AG09309 (cell line): ENCODE results near the gene TNK1.
A peak's percentile ranks its signal among the peaks of the same experiment; 100 is the strongest.

Experiments used
- DNase-seq: peaks from one replicate; pipeline ENCODE4 v3.0.0-alpha.2; 2010; ENCODE audit warnings: low read depth
- H3K4me3 ChIP-seq: 2 replicates; pipeline ENCODE4 v1.5.1; 2011; ENCODE audit warnings: mild to moderate bottlenecking, low read depth, low read length, moderate library complexity; ENCODE audit not compliant: control insufficient read depth
- TF ChIP-seq, protein P1 (sequence below): IDR thresholded peaks from 2 replicates; pipeline ENCODE4 v1.5.1; 2011; ENCODE audit warnings: mild to moderate bottlenecking, low read depth, low read length, inconsistent platforms; ENCODE audit not compliant: insufficient read depth, control insufficient read depth; ENCODE audit errors: missing control alignments

TNK1 gene

DNA sequence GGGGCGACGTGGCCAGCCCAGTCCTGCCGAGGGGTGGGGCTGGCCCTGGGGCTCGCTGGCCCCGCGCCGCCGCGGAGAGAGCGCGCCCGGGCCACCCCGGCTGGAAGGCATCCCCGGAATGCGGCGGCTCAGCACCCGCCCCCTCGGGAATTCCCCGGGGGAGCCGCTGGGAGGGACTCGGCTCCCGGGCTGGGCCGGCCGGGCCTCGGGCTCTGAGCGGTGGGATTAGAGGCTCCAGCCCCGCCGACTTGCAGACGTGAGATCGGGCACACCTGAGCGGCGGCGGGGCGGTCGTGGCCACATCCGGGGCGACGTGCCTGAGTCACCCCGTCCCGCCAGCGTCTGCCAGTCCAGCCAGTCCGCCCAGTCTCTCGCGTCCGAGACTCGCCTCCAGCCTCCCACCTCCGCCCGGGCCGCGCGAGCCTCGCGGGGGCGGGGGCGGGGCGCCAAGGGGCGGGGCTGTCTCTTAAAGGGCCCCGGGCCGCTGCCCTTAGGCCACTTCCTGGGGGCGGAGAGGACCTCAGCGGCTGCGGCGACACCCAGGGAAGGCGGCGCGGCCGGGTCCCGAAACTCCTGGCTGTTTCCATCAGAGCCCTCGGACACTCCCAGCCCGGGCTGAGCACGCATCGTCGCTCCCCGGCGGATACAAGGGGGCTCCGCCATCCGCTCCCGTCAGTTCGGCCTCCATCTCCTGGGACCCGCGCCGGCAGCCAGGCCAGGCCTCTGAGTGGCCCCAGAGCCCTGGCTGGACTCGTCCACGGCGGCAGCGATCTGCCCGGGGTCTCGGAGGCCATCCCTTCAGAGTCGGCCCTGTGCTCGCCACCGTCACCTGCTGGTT, 29.0 kb upstream of the TNK1 start, which contains the start of gene KCTD11:
Gene KCTD11, plus strand, starts transcription at position 498 of the 838 bp plus-strand sequence.
- DNase-seq: peak; percentile 65
- H3K4me3 ChIP-seq: peak within 1 kb of the TSS; percentile 93
- TF ChIP-seq, protein P1, sequence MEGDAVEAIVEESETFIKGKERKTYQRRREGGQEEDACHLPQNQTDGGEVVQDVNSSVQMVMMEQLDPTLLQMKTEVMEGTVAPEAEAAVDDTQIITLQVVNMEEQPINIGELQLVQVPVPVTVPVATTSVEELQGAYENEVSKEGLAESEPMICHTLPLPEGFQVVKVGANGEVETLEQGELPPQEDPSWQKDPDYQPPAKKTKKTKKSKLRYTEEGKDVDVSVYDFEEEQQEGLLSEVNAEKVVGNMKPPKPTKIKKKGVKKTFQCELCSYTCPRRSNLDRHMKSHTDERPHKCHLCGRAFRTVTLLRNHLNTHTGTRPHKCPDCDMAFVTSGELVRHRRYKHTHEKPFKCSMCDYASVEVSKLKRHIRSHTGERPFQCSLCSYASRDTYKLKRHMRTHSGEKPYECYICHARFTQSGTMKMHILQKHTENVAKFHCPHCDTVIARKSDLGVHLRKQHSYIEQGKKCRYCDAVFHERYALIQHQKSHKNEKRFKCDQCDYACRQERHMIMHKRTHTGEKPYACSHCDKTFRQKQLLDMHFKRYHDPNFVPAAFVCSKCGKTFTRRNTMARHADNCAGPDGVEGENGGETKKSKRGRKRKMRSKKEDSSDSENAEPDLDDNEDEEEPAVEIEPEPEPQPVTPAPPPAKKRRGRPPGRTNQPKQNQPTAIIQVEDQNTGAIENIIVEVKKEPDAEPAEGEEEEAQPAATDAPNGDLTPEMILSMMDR: no peak

DNA sequence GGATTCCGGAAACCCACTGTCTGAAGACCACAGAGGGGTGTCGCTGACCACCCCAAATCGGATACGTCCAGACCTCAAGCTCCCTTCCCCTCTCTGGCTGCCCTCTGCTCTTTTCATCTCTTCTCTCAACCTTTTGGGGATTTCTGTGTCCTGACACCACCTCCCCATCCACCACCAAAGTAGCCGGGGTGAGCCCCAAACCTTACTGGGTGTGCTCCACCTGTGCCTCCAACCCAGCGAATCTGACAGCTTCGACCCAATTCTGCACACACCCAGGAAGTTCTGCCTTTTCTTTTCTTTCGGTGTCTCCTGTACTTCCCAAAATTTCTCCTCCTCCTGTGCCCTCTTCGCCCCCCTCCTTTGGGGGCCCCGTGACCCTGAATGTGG, 28.4 kb upstream of the TNK1 start:
- H3K4me3 ChIP-seq: peak overlapping the region; percentile 93
- TF ChIP-seq, protein P1: peak; percentile 72
- DNase-seq: no peak

DNA sequence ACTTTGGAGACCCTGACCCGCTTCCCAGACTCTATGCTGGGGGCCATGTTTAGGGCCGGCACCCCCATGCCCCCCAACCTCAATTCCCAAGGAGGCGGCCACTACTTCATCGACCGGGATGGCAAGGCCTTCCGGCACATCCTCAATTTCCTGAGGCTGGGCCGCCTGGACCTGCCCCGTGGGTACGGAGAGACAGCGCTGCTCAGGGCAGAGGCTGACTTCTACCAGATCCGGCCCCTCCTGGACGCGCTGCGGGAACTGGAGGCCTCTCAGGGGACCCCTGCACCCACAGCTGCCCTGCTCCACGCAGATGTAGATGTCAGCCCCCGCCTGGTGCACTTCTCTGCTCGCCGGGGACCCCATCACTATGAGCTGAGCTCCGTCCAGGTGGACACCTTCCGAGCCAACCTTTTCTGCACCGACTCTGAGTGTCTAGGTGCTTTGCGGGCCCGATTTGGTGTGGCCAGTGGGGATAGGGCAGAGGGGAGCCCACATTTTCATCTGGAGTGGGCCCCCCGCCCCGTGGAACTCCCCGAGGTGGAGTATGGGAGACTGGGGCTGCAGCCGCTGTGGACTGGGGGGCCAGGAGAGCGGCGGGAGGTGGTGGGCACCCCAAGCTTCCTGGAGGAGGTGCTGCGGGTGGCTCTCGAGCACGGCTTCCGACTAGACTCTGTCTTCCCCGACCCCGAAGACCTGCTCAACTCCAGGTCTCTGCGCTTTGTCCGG, 27.8 kb upstream of the TNK1 start:
- peak overlapping the region; percentile 93 for H3K4me3 ChIP-seq
- DNase-seq: no peak
- TF ChIP-seq, protein P1: no peak

DNA sequence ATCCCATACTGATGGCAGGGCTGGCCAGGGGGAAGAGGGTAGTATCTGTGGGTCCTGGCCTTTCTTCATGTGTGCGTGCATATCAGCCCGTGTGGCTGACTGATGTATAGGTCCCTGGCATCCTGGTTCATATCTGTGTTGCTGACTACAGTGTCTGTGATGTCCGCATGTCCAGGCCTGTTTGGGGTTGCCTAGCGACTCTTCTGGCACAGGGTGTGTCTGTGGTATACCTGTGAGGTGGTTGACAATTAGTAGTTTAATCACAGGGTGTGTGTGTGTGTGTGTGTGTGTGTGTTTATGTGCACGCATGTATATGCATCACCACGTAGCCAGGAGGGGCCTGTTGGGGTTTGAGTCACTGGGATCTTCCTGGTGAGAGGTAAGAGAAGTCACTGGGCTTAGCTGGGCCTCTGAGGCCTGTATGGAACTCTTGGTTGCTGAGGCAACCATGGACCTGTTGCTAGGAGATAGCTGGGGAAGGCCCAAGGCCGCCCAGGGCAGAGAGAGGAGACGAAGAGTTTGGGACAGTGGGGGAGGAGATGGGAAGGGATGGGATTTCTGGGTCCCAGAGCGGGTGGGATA, 26.5 kb upstream of the TNK1 start:
- TF ChIP-seq, protein P1: no peak
- H3K4me3 ChIP-seq: peak overlapping the region; percentile 7; the same call in 1 of the 2 replicates
- DNase-seq: no peak

DNA sequence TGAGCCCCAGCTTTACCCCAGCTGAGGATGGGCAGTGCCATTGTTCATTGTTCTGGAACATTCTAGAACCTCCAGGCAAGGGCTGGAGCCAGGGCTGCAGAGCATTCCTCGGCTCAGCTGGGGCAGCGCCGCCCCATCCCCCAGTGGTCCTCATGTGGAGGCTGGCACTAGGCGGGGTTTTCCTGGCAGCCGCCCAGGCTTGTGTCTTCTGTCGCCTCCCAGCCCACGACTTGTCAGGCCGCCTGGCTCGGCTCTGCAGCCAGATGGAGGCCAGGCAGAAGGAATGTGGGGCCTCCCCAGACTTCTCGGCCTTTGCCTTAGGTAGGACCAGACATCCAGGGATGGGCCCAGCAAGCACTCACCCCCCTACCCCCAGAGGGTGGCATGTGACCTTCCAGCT, 25.8 kb upstream of the TNK1 start, which contains the start of gene TMEM95:
Gene TMEM95, plus strand, starts transcription at position 104 of the 400 bp plus-strand sequence. Its CDS starts 49 bp downstream, at position 153.
- TF ChIP-seq, protein P1: no peak
- no peak for DNase-seq
- peak within 1 kb of the TSS; percentile 7; the same call in 1 of the 2 replicates for H3K4me3 ChIP-seq

DNA sequence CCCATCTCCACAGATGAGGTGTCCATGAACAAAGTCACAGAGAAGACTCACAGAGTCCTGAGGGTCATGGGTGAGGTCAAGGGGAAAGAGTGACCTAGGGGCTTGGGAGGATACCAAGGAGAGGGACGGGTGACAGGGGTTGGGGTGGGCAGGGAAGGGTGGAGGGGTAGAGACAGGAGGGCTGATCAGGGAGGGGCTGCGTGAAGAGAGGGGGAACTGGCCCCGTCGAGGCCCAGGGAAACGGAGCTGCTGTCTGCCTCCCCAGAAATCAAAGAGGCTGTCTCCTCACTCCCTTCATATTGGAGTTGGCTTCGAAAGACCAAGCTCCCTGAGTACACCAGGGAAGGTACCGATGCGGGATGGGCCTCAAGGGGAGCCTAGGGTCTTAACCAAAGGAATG, 25.3 kb upstream of the TNK1 start:
- no peak overlapping the region for H3K4me3 ChIP-seq
- DNase-seq: no peak
- TF ChIP-seq, protein P1: no peak
